ENCODE measurements around the gene LORICRIN.

LORICRIN gene

GRCh38 chr1:153251087-153251486 lies 8.4 kb upstream of the LORICRIN start:
- DNase-seq, result no peak

GRCh38 chr1:153251562-153251961 lies 7.9 kb upstream of the LORICRIN start:
- DNase-seq, result no peak

- no peak for DNase-seq
Measured at GRCh38 chr1:153251988-153252387, 7.5 kb upstream of the LORICRIN start.

- DNase-seq, result no peak
Measured at GRCh38 chr1:153253076-153253475, 6.4 kb upstream of the LORICRIN start.

GRCh38 chr1:153253693-153254092 lies 5.8 kb upstream of the LORICRIN start:
- no peak for DNase-seq

GRCh38 chr1:153260585-153261280 lies 1.2 kb downstream of the LORICRIN start:
- DNase-seq, result no peak

GRCh38 chr1:153261281-153262069 lies 2.0 kb downstream of the LORICRIN start:
- DNase-seq, result no peak

- no peak for DNase-seq
Measured at GRCh38 chr1:153262070-153262366, 2.5 kb downstream of the LORICRIN start.

- DNase-seq, result no peak
Measured at GRCh38 chr1:153262462-153263157, 3.1 kb downstream of the LORICRIN start.

- DNase-seq, result no peak
Measured at GRCh38 chr1:153265457-153265856, 6.0 kb downstream of the LORICRIN start.

- no peak for DNase-seq
Measured at GRCh38 chr1:153271711-153272110, 12.2 kb downstream of the LORICRIN start.

GRCh38 chr1:153272186-153272585 lies 12.7 kb downstream of the LORICRIN start:
- DNase-seq, result no peak

GRCh38 chr1:153277852-153278251 lies 18.4 kb downstream of the LORICRIN start:
- DNase-seq, result no peak

- DNase-seq, result no peak
Measured at GRCh38 chr1:153288634-153289275, 29.3 kb downstream of the LORICRIN start.

- DNase-seq, result no peak
Measured at GRCh38 chr1:153291514-153291913, 32.0 kb downstream of the LORICRIN start.

GRCh38 chr1:153292185-153292584 lies 32.7 kb downstream of the LORICRIN start:
- DNase-seq, result no peak

GRCh38 chr1:153292740-153293479 lies 33.4 kb downstream of the LORICRIN start:
- DNase-seq, result no peak

GRCh38 chr1:153293480-153293775 lies 33.9 kb downstream of the LORICRIN start:
- no peak for DNase-seq

- no peak for DNase-seq
Measured at GRCh38 chr1:153293851-153294250, 34.4 kb downstream of the LORICRIN start.

- DNase-seq, result no peak
Measured at GRCh38 chr1:153302308-153302707, 42.8 kb downstream of the LORICRIN start.

GRCh38 chr1:153305682-153306081 lies 46.2 kb downstream of the LORICRIN start:
- DNase-seq, result no peak

GRCh38 chr1:153306303-153307220 lies 47.1 kb downstream of the LORICRIN start:
- no peak for DNase-seq

Data from DMS153 (cell line).